Stimulated activated CD8-positive, alpha-beta memory T cell treated with anti-CD3 and anti-CD28 coated beads, Interleukin-7, amount 100 ng/mL, for 48 hours (primary cell): ENCODE data around the gene METRN.
"Not testable (repeated sequence)": the region's sequence is repeated elsewhere in the genome, so short reads cannot be mapped to it uniquely, and the experiment has no call there.

Experiments used
- DNase-seq, 2 donors: peaks; one replicate each; pipeline ENCODE4 v3.0.0-alpha.2; 2020; ENCODE audit warnings: low read depth in 1 of 2; ENCODE audit errors: extremely low read depth in 1 of 2

The METRN gene

GRCh38 chr16:691242-691641, 23.7 kb upstream of the METRN start:
- not testable (repeated sequence) for DNase-seq

- DNase-seq, result no peak
Observed at GRCh38 chr16:692356-693108, 22.4 kb upstream of the METRN start.

- no peak for DNase-seq
Observed at GRCh38 chr16:693364-693763, 21.6 kb upstream of the METRN start.

- DNase-seq, result no peak
Observed at GRCh38 chr16:693766-694165, 21.2 kb upstream of the METRN start.

- no peak for DNase-seq
Observed at GRCh38 chr16:694187-694862, 20.6 kb upstream of the METRN start.

- DNase-seq, result no peak
Observed at GRCh38 chr16:694863-695354, 20.0 kb upstream of the METRN start.

GRCh38 chr16:695355-696089, 19.4 kb upstream of the METRN start:
- DNase-seq, result peak in 1 of 2 donors; percentile 56

- no peak for DNase-seq
Observed at GRCh38 chr16:698911-699671, 15.8 kb upstream of the METRN start.

- no peak for DNase-seq
Observed at GRCh38 chr16:700684-701584, 14.0 kb upstream of the METRN start.

GRCh38 chr16:702341-702740, 12.6 kb upstream of the METRN start:
- DNase-seq, result no peak

- no peak for DNase-seq
Observed at GRCh38 chr16:703406-703805, 11.5 kb upstream of the METRN start.

- no peak for DNase-seq
Observed at GRCh38 chr16:704047-704446, 10.9 kb upstream of the METRN start.

- no peak for DNase-seq
Observed at GRCh38 chr16:704552-705380, 10.2 kb upstream of the METRN start.

GRCh38 chr16:705431-706188, 9.3 kb upstream of the METRN start, which contains the start of gene FBXL16:
Gene FBXL16 (minus strand): TSS chr16:705801. CDS start chr16:697405, 8,396 bp downstream.
- DNase-seq, result no peak

- no peak for DNase-seq
Observed at GRCh38 chr16:706189-707061, 8.5 kb upstream of the METRN start.

- no peak for DNase-seq
Observed at GRCh38 chr16:707062-707538, 7.8 kb upstream of the METRN start.

- DNase-seq, result no peak
Observed at GRCh38 chr16:708019-708418, 6.9 kb upstream of the METRN start.
